ENCODE data around the gene GNG14. TPM values are rescaled to one million over a fixed set of nuclear protein-coding genes. Genes with fewer than 3 reads are reported as not detected.
"Not testable (repeated sequence)": the region's sequence is repeated elsewhere in the genome, so short reads cannot be mapped to it uniquely, and the experiment has no call there.

Gene GNG14
- total RNA-seq = not detected

- no peaks in the 10 kb centered on the region for H3K27me3 ChIP-seq
- no peak within 1 kb of the TSS for H3K27ac ChIP-seq
- H3K4me3 ChIP-seq = no peak within 1 kb of the TSS
- DNase-seq = no peak
- no peaks in the 10 kb centered on the region for H3K9me3 ChIP-seq
- no peak for TF ChIP-seq CTCF (IDR thresholded peaks at IDR 0.05)
- no peaks in the 10 kb centered on the region for H3K36me3 ChIP-seq
- H3K4me1 ChIP-seq = no peaks in the 10 kb centered on the region
Measured at GRCh38 chr19:12687496-12688196, at the start of gene GNG14. Gene GNG14, plus strand, starts transcription at chr19:12687998. Its CDS starts 51 bp downstream, at chr19:12688049.

- no peak for DNase-seq
- H3K4me3 ChIP-seq = no peak overlapping the region
- no peaks in the 10 kb centered on the region for H3K36me3 ChIP-seq
- no peaks in the 10 kb centered on the region for H3K9me3 ChIP-seq
- peaks cover 0 to 10% (median 2%) of the 10 kb centered on the region in 4 donors for H3K4me1 ChIP-seq
- TF ChIP-seq POLR2A (IDR thresholded peaks at IDR 0.05) (no peak), CTCF (IDR thresholded peaks at IDR 0.05) (no peak)
- H3K27ac ChIP-seq = no peak overlapping the region
- H3K27me3 ChIP-seq = no peaks in the 10 kb centered on the region
Measured at GRCh38 chr19:12638611-12639182, 49.1 kb upstream of the GNG14 start.

GRCh38 chr19:12639901-12640613, 47.7 kb upstream of the GNG14 start:
- no peak for TF ChIP-seq POLR2A (IDR thresholded peaks at IDR 0.05)
- peak; percentile 60 to 88 (median 76) for TF ChIP-seq CTCF (IDR thresholded peaks at IDR 0.05)
- Histone ChIP-seq H3K9me3 (no peaks in the 10 kb centered on the region), H3K27ac (peak overlapping the region in 1 of 4 donors; percentile 31), H3K4me3 (peak overlapping the region in 3 of 4 donors; percentile 34 to 39 (median 37)), H3K27me3 (no peaks in the 10 kb centered on the region), H3K36me3 (no peaks in the 10 kb centered on the region), H3K4me1 (peaks cover 0 to 10% (median 2%) of the 10 kb centered on the region in 4 donors)
- DNase-seq = peak; percentile 85 to 94 (median 85)

GRCh38 chr19:12641456-12641855, 46.3 kb upstream of the GNG14 start:
- TF ChIP-seq CTCF (IDR thresholded peaks at IDR 0.05) = no peak
- no peak overlapping the region for H3K27ac ChIP-seq
- DNase-seq = no peak

GRCh38 chr19:12642506-12642905, 45.3 kb upstream of the GNG14 start:
- DNase-seq = no peak
- H3K27ac ChIP-seq = no peak overlapping the region
- no peaks in the 10 kb centered on the region for H3K36me3 ChIP-seq
- H3K4me1 ChIP-seq = peaks cover 0 to 13% (median 2%) of the 10 kb centered on the region in 4 donors
- H3K27me3 ChIP-seq = no peaks in the 10 kb centered on the region
- TF ChIP-seq CTCF (IDR thresholded peaks at IDR 0.05) (no peak), POLR2A (IDR thresholded peaks at IDR 0.05) (no peak)
- no peak overlapping the region for H3K4me3 ChIP-seq
- no peaks in the 10 kb centered on the region for H3K9me3 ChIP-seq

More at GRCh38 chr19:12641456-12641855, 46.3 kb upstream of the GNG14 start:
- H3K9me3 ChIP-seq = no peaks in the 10 kb centered on the region
- H3K4me3 ChIP-seq = no peak overlapping the region
- H3K36me3 ChIP-seq = no peaks in the 10 kb centered on the region
- H3K4me1 ChIP-seq = peaks cover 0 to 10% (median 2%) of the 10 kb centered on the region in 4 donors
- H3K27me3 ChIP-seq = no peaks in the 10 kb centered on the region

GRCh38 chr19:12643716-12644115, 44.1 kb upstream of the GNG14 start:
- H3K4me1 ChIP-seq = peaks cover 0 to 23% (median 2%) of the 10 kb centered on the region in 4 donors
- DNase-seq = peak in 1 of 3 donors; percentile 34
- H3K9me3 ChIP-seq, H3K4me3 ChIP-seq, H3K27me3 ChIP-seq, H3K36me3 ChIP-seq, H3K27ac ChIP-seq: not testable (repeated sequence)
